Activated T-cell treated with anti-CD3 and anti-CD28 coated beads, Interleukin-2, amount 50 U/mL, for 48 hours (primary cell): ENCODE data around the gene DLL4.
"Not testable (repeated sequence)": the region's sequence is repeated elsewhere in the genome, so short reads cannot be mapped to it uniquely, and the experiment has no call there.

Source experiments
- DNase-seq, 2 experiments: peaks; one replicate each; pipeline ENCODE4 v3.0.0-alpha.2; 2020

DLL4 gene

GRCh38 chr15:40943764-40944365 lies 14.7 kb downstream of the DLL4 start:
- DNase-seq = no peak

GRCh38 chr15:40944510-40945296 lies 15.6 kb downstream of the DLL4 start:
- no peak for DNase-seq

GRCh38 chr15:40948706-40949473 lies 19.8 kb downstream of the DLL4 start:
- no peak for DNase-seq

- no peak for DNase-seq
These were observed 20.6 kb downstream of the DLL4 start for GRCh38 chr15:40949756-40950207.

- no peak for DNase-seq
These were observed 22.6 kb downstream of the DLL4 start for GRCh38 chr15:40951764-40952163.

- no peak for DNase-seq
These were observed 23.3 kb downstream of the DLL4 start for GRCh38 chr15:40952301-40952900.

GRCh38 chr15:40952901-40953712 lies 24.0 kb downstream of the DLL4 start, which contains the start of gene CHAC1:
CHAC1 (plus strand) TSS chr15:40953471; CDS start chr15:40953584, 113 bp downstream.
- peak; percentile 97 to 98 for DNase-seq

- no peak for DNase-seq
These were observed 24.6 kb downstream of the DLL4 start for GRCh38 chr15:40953713-40954074.

GRCh38 chr15:40954158-40954848 lies 25.2 kb downstream of the DLL4 start:
- not testable (repeated sequence) for DNase-seq

GRCh38 chr15:40955141-40955903 lies 26.2 kb downstream of the DLL4 start:
- no peak for DNase-seq

GRCh38 chr15:40955930-40956540 lies 26.9 kb downstream of the DLL4 start:
- DNase-seq = no peak

GRCh38 chr15:40956541-40956982 lies 27.4 kb downstream of the DLL4 start:
- no peak for DNase-seq

GRCh38 chr15:40957041-40957555 lies 28.0 kb downstream of the DLL4 start:
- no peak for DNase-seq

GRCh38 chr15:40957581-40958051 lies 28.5 kb downstream of the DLL4 start:
- DNase-seq = no peak

- DNase-seq = no peak
These were observed 29.0 kb downstream of the DLL4 start for GRCh38 chr15:40958146-40958545.

GRCh38 chr15:40958723-40959122 lies 29.6 kb downstream of the DLL4 start:
- no peak for DNase-seq

- DNase-seq = no peak
These were observed 30.4 kb downstream of the DLL4 start for GRCh38 chr15:40959331-40960141.

- DNase-seq = no peak
These were observed 31.2 kb downstream of the DLL4 start for GRCh38 chr15:40960151-40960885.
